IPS-18c (cell line): ENCODE measurements around the gene RSAD1.

Experiments used
- H3K4me3 ChIP-seq: 2 replicates; pipeline ENCODE4 v1.7.0; 2013; ENCODE audit warnings: low read depth, mild to moderate bottlenecking, low read length, moderate library complexity; ENCODE audit not compliant: insufficient read depth
- H3K9me3 ChIP-seq: one replicate; pipeline ENCODE4 v1.6.1; 2013; ENCODE audit warnings: mild to moderate bottlenecking, low read length, moderate library complexity; ENCODE audit not compliant: control insufficient read depth, insufficient read depth

RSAD1 gene

DNA sequence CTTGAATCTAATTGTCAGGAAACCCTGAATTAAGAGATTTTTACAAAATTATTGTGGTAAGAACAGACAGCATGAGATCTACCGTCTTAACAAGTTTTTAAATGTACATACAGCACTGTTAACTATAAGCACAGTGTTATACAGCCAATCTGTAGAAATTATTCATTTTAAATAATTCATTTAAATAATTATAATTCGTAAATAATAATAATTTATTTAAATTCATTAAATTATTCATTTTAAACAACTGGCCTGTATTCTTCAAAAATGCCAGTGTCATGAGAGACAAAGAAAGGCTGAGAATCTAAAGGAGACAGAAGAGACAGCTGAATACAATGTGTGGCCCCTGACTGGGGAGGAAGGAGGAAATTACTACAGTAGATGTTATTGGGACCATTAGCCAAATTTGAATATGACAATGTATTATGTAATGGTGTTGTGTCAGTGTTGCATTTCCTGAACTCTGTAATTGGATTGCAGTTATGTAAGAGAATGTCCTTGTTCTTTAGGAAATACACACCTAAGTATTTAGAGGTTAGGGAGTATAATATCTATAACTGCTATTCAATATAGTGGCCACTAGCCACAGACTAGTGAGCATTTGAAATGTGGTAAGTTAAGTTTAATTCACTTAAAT is 2.3 kb downstream of the RSAD1 start:
- Histone ChIP-seq H3K9me3 (no peaks in the 10 kb centered on the region), H3K4me3 (no peak overlapping the region)

DNA sequence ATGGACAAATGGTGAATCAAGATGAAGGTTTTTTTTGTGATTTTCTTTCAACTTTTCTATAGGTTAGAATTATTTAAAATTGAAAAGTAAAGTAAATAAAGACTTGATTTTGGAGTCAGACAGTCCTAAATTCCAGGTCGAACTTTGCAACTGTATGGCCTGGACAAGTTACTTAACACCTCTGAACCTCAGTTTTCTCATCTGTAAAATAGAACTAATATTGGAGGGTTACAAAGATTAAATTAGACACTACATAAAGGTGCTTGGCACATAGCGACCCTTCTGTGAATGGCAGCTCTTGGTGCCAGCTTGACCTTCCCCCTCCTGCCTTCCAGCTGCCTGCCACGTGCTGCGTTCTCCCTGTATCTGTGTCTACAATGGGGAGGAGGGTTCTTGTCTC is 3.0 kb downstream of the RSAD1 start:
- H3K9me3 ChIP-seq, result no peaks in the 10 kb centered on the region
- no peak overlapping the region for H3K4me3 ChIP-seq

DNA sequence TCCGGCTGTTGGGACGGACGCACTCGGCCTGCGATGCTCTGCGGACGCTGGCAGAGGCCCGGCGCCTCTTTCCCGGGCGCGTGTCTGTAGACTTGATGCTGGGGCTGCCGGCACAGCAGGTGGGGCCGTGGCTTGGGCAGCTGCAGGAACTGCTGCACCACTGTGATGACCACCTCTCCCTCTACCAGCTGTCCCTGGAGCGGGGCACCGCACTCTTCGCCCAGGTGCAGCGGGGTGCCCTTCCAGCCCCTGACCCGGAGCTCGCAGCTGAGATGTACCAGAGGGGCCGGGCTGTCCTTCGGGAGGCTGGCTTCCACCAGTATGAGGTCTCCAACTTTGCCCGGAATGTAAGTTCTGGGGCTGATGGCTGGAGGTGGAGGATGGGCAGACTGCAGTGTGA is 3.5 kb downstream of the RSAD1 start:
- Histone ChIP-seq H3K4me3 (no peak overlapping the region), H3K9me3 (no peaks in the 10 kb centered on the region)

DNA sequence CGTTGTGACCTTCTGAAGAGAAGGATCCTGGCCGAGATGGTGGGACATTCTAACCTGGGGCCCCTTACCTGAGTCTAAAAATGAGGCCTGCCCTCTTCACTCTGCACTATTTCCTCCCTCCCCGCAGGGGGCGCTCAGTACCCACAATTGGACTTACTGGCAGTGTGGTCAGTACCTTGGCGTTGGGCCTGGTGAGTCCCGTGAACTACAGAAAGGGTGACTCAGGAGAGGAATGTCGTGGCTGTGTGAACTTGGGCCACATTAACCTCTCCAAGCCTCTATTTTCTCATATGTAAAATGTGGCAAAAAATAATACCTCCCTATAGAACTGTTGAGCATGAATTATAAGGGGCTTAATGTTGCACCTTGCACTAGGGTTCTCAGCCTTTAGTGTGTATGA is 3.9 kb downstream of the RSAD1 start:
- H3K4me3 ChIP-seq, result no peak overlapping the region

DNA sequence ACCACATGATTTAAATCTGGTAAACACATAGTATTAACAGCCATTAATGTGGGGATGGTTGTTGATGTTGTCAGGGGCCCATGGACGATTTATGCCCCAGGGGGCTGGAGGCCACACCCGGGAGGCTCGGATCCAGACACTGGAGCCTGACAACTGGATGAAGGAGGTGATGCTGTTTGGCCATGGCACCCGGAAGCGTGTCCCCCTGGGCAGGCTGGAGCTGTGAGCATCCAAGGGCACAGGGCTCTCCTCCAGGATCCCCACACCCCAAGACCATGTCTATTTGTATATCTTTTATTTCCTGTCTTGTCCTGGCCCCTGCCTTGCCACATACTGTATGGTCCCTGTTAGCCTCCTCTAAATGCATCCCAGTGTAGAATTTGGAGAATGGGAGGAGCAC is 4.6 kb downstream of the RSAD1 start:
- Histone ChIP-seq H3K9me3 (no peaks in the 10 kb centered on the region), H3K4me3 (no peak overlapping the region)

More for the DNA sequence above, 3.9 kb downstream of the RSAD1 start:
- no peaks in the 10 kb centered on the region for H3K9me3 ChIP-seq

DNA sequence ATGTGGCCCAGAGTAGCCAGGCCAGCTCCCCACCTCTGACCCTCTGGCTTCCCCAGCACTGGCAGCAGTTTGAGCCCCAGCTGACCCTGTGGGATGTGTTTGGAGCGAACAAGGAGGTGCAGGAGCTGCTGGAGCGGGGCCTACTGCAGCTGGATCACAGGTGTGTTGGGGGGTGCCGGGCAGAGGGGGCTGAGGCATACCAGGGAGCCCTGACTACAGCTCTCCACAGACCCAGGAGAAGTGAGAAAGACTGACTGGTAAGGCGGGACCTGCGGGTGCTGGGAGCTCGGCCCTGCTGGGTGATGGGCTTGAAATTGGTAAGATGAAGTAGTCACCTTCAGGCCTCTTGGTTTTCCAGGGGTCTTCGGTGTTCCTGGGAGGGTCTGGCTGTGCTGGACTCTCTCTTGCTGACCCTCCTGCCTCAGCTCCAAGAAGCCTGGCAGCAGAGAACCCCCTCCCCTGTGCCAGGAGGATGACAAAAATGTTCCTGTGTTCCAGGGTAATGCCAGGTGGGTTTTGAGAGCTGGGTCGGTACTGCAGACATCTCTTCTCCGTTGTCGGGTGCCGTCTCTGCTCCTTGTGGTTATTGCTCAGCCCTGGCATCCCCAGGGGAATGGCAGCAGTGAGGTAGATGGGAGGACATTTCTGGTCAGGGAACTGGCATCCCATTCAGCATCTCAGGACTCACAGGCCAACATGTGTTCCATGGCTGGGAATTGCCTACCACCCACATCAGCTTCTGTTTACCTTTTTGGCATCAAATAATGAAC is 5.9 kb downstream of the RSAD1 start:
- H3K4me3 ChIP-seq, result no peak overlapping the region
- H3K9me3 ChIP-seq, result no peaks in the 10 kb centered on the region

DNA sequence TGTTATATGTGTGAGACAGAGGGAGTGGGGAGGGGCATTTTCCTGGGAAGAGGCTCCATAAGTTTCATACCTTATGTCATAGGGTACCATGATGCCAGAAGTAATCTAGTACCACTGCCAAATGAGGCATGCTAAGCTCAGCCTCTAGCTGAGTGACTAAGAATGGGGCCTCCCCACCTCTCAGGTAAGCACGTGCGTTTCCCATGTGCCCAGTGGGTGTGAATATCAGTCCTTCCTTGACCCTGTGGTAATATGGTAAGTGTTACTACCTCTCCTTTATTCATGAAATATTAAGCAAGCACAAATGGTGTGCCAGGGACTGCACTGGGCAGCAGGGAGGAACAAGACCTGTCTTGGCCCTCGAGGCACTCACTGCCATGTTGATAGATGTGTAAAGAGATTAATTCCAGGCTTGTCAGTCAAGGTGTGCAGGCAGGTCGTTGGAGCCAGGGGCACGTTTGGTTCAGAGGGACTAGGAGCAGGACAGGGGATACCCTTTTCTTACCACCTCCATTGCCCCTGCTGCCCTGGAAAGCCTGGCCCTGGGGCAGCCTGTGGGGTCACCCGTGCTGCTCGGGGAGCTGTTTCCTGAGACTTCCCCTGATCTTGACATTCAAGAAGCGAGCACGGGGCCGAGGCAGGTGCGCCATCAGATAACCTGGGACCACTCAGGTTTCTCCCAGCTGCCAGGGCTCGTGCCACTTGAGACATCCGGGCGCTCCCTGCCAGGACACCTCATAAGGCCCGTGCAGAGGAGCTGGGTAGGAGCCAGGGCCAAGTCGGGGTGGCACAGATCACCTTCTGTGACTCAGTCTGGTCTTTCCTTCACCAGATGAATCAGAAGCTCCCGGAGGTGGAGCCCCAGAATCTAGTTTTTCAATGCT is 8.8 kb downstream of the RSAD1 start:
- Histone ChIP-seq H3K9me3 (no peaks in the 10 kb centered on the region), H3K4me3 (no peak overlapping the region)

DNA sequence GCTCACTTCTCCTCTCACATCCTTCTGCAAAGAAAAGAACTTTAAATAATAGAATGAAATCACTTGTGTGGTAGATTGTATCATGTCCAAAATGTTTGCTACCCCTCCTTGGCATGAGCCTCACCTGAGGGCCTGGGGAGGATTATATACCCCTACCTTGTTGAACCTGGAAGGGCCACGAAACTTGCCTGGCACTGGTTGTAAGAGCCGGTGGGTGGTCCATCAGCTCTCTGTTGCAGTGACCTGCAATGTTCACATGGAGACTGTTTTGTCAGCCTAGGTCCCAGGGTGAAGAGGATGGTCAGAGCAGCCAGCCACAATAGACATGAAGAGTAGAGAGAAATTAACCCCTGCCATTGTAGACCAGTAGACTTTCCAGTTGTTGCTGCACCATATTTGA is 10.2 kb downstream of the RSAD1 start:
- no peaks in the 10 kb centered on the region for H3K9me3 ChIP-seq
- no peak overlapping the region for H3K4me3 ChIP-seq

DNA sequence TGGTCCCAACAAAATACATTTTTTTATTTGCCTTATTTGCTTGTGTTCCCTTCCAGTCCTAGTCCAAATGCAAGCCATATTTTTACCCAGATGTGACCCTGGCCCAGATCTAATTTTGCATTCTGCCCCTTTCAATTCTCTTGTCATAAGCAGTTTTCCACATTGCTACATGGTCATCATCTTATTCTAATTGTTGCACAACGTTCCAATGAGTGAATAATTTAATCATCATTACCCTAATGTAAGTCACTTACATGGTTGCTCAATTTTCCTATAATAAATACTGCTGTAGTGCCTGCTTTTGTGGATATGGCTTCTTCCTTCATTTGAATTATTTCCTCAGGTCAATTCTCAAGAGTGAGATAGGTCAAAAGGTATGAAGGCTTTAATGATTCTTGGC is 12.8 kb downstream of the RSAD1 start:
- Histone ChIP-seq H3K9me3 (no peaks in the 10 kb centered on the region), H3K4me3 (no peak overlapping the region)

DNA sequence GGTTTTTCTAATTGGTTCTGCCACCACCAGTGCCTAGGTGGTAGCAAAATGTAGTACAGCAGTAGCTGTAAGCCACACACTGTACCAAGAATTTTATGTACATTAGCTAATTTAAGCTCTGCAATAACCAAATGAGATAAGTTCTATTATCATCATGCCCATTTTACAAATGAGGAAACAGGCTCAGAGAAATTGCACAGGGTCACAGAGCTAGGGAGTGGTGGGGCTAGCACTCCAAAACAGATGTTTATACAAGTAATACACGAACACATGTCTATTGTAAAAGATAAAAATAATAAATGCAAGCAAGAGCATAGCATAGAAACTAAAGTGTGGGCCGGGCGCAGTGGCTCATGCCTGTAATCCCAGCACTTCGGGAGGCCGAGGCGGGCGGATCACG is 13.6 kb downstream of the RSAD1 start:
- H3K9me3 ChIP-seq, result no peaks in the 10 kb centered on the region
- no peak overlapping the region for H3K4me3 ChIP-seq

DNA sequence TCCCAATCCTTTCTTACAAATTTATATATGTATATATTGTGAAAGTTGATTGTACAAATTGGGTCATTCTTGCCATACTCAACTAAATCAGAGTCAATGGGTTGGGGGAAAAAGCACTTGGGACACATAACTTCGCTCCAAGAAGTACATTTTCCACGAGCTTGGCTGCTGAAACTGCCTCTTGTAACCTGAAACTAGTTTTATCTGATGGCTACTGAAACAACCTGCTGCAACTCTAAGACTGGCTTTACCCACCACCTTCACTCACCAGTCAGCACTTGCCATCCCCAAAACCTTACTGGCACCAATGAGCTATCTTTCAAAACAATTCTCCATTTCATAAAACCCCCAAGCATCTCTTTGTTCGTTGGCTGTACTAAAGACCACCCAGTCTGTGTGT is 15.1 kb downstream of the RSAD1 start:
- H3K9me3 ChIP-seq, result no peaks in the 10 kb centered on the region
- no peak overlapping the region for H3K4me3 ChIP-seq

DNA sequence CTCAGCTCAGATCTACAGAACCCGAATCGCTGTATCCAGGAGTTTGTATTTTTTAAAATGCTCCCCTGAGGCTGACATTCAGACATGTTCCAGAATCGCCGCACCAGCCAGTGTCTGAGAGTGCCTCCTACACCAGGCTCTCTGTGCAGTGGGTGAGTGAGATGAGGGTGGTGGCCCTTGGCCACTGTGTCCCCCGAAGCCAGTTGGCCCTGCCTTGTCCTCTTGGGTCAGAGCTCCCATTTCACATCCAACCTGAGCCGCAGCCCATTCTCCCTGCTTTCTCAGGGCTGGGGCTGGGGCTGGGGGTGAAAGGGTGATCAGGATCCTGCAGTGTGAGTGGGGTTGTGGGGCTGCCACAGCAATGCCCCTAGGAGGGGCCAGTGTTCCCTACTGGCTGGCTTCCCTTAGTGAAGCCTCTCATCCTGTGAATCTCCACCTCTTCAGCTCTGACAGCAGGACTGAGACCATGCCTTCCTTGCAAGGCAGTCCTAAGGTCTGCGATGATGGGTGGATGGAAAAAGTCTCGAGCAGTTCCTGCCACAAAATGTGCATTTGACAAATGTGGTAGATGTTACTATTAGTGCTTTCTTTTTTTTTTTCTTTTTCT is 16.7 kb downstream of the RSAD1 start:
- Histone ChIP-seq H3K4me3 (no peak overlapping the region), H3K9me3 (no peaks in the 10 kb centered on the region)

DNA sequence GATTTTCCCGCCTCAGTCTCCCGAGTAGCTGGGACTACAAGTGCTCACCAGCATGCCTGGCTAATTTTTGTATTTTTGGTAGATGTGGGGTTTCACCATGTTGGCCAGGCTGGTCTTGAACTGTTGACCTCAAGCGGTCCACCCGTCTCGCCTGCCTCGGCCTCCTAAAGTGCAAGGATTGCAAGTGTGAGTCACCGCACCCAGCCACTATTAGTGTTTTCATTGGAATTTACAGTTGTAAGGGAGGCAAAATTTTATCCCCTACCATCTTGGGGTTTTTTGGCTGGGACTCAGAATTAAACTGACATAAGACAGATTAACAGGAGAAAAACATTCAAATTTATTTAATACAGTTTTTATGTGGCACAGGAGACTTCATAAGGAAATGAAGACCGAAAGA is 17.3 kb downstream of the RSAD1 start:
- Histone ChIP-seq H3K4me3 (no peak overlapping the region), H3K9me3 (no peaks in the 10 kb centered on the region)

DNA sequence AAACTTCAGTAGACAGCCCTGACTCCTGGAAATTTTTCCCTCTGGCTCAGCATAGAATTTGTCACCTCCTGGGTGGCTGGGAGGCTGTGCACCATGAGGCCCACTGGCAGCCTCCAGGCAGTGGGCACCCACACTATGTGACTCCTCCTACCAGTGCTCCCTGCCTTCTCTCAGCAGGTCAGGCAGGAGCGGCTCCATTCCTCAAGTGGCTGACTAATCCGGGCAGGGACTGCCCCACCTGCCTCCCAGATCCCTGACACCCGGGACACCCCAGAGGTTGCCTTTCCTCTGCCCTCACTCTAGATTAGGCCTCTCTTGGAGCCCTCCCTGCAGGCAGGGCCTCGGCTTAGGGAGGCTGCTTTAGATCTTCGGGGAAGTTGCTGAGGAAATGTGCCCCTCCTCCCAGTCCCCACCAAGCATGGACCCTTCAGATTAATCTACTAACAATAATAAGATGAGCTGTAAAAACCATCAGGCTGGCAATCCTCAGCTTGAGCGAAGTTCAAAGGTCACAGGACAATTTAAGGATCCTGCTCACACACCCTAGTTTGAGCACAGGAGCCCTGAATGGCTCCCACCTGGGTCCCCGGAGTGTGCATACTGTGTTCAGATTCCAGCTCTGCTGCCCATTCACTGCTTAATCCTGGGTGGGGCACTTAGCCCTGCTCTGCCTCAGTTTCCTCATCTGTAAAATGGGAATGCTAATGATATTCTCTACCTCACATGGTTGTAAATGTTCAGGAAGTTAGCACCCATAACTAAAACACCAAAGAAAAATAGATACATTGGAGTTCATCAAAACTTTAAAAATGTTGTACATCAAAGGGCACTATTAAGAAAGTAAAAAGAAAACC is 19.6 kb downstream of the RSAD1 start:
- H3K4me3 ChIP-seq, result no peak overlapping the region
- no peaks in the 10 kb centered on the region for H3K9me3 ChIP-seq

DNA sequence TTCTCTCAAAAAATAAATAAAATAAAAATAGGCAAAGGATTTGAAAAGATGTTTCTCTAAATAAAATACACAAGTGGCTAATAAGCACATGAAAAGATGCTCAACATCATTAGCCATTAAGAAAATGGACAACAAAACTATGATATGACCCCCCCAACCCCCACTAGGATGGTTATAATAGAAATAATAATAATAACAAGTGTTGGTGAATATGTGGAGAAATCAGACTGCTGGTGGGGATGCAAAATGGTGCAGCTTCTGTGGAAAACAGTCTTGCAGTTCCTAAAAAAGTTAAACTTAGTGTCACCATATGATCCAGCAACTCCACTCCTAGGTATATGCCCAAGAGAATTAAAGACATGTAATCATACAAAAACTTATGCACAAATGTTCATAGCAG is 20.6 kb downstream of the RSAD1 start:
- H3K9me3 ChIP-seq, result no peaks in the 10 kb centered on the region
- H3K4me3 ChIP-seq, result no peak overlapping the region

DNA sequence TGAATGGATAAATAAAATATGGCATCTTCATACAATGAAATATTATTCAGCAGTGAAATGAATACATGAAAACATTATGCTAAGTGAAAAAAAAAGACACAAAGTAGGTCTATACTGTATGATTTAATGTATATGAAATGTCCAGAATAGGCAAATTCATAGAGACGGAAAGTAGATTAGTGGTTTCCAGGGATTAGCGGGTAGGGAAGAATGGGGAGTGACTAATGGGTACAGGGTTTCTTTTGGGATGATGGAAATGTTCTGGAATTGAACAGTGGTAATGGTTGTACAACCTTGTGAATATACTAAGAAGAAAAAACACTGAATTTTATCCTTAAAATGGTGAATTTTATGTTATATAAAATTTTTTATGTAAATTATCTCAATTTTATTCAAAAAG is 21.1 kb downstream of the RSAD1 start:
- no peak overlapping the region for H3K4me3 ChIP-seq
- no peaks in the 10 kb centered on the region for H3K9me3 ChIP-seq

DNA sequence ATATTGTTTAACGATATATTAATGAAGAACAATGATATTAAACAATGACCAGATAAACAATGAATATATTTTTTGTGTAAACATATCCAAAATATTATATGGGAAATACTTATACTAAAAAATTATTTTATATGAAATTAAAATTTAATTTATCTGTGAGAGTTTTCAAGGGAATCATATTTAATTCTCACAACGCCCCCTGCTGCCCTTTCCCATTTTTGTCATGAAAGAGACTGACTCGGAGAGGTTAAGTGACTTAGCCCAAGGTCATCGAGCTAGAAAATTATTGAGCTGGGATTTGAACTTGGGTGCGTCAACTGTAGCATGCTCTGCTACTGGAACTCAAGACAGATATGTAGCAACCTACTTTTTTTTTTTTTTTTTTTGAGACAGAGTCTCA is 22.4 kb downstream of the RSAD1 start:
- no peaks in the 10 kb centered on the region for H3K9me3 ChIP-seq
- H3K4me3 ChIP-seq, result no peak overlapping the region
